GM23248 (cell line): ENCODE measurements around the gene CUX1.

Source experiments
- EZH2 ChIP-seq: fragments of 200-600 bp; sonication (generic); IDR thresholded peaks from 2 replicates; pipeline ENCODE4 v1.6.1; 2018; ENCODE audit warnings: antibody characterized with exemption, mild to moderate bottlenecking; ENCODE audit not compliant: insufficient read depth, poor library complexity, severe bottlenecking
- EZH2phosphoT487 ChIP-seq: fragments of 200-600 bp; sonication (generic); IDR thresholded peaks from 2 replicates; pipeline ENCODE4 v1.6.1; 2018; ENCODE audit warnings: antibody characterized with exemption, moderate library complexity, mild to moderate bottlenecking, low read depth; ENCODE audit not compliant: insufficient read depth

- TF ChIP-seq EZH2phosphoT487 (no peak), EZH2 (no peak)
Observed at GRCh38 chr7:101978683-101979082, 161.3 kb downstream of the CUX1 start.
